IPS-11a (cell line): ENCODE measurements around the gene TEX264.
"Not testable (repeated sequence)": the region's sequence is repeated elsewhere in the genome, so short reads cannot be mapped to it uniquely, and the experiment has no call there.

Experiments used
- H3K4me3 ChIP-seq: one replicate; pipeline ENCODE4 v1.5.1; 2013; ENCODE audit warnings: low read depth, low read length, control low read depth

Gene TEX264

GRCh38 chr3:51712963-51713362, 41.9 kb downstream of the TEX264 start:
- H3K4me3 ChIP-seq: no peak overlapping the region

GRCh38 chr3:51715231-51715976, 44.4 kb downstream of the TEX264 start:
- no peak overlapping the region for H3K4me3 ChIP-seq

GRCh38 chr3:51715977-51716294, 44.9 kb downstream of the TEX264 start:
- no peak overlapping the region for H3K4me3 ChIP-seq

GRCh38 chr3:51716805-51717204, 45.8 kb downstream of the TEX264 start:
- no peak overlapping the region for H3K4me3 ChIP-seq

GRCh38 chr3:51717446-51717845, 46.4 kb downstream of the TEX264 start:
- no peak overlapping the region for H3K4me3 ChIP-seq

- H3K4me3 ChIP-seq: no peak overlapping the region
These were observed 46.9 kb downstream of the TEX264 start for GRCh38 chr3:51717947-51718346.

- no peak overlapping the region for H3K4me3 ChIP-seq
These were observed 47.7 kb downstream of the TEX264 start for GRCh38 chr3:51718547-51719409.

- H3K4me3 ChIP-seq: no peak overlapping the region
These were observed 48.5 kb downstream of the TEX264 start for GRCh38 chr3:51719410-51720025.

GRCh38 chr3:51720292-51721061, 49.4 kb downstream of the TEX264 start:
- H3K4me3 ChIP-seq: no peak overlapping the region

- no peak overlapping the region for H3K4me3 ChIP-seq
These were observed 50.2 kb downstream of the TEX264 start for GRCh38 chr3:51721062-51721745.

- no peak overlapping the region for H3K4me3 ChIP-seq
These were observed 51.3 kb downstream of the TEX264 start for GRCh38 chr3:51722362-51722761.

GRCh38 chr3:51727500-51727899, 56.4 kb downstream of the TEX264 start:
- H3K4me3 ChIP-seq: no peak overlapping the region

GRCh38 chr3:51729042-51729633, 58.1 kb downstream of the TEX264 start:
- no peak overlapping the region for H3K4me3 ChIP-seq

GRCh38 chr3:51733859-51734571, 63.0 kb downstream of the TEX264 start:
- H3K4me3 ChIP-seq: no peak overlapping the region

GRCh38 chr3:51734572-51734907, 63.5 kb downstream of the TEX264 start:
- H3K4me3 ChIP-seq: no peak overlapping the region

- no peak overlapping the region for H3K4me3 ChIP-seq
These were observed 64.0 kb downstream of the TEX264 start for GRCh38 chr3:51735039-51735438.

- no peak overlapping the region for H3K4me3 ChIP-seq
These were observed 64.9 kb downstream of the TEX264 start for GRCh38 chr3:51735950-51736349.

GRCh38 chr3:51739110-51739509, 68.1 kb downstream of the TEX264 start:
- no peak overlapping the region for H3K4me3 ChIP-seq

- not testable (repeated sequence) for H3K4me3 ChIP-seq
These were observed 71.3 kb downstream of the TEX264 start for GRCh38 chr3:51742320-51742719.

GRCh38 chr3:51742978-51743377, 71.9 kb downstream of the TEX264 start:
- not testable (repeated sequence) for H3K4me3 ChIP-seq
